SK-N-MC (cell line): ENCODE measurements around the gene ESPL1.

Experiments
- DNase-seq: peaks from one replicate; pipeline ENCODE4 v3.0.0-alpha.2; 2011; ENCODE audit warnings: low read depth, low spot score
- H3K27ac ChIP-seq: fragments of 200-600 bp; sonication (generic); 2 replicates; pipeline ENCODE4 v1.5.1; 2016; ENCODE audit warnings: mixed run types
- H3K36me3 ChIP-seq: fragments of 200-600 bp; sonication (generic); 2 replicates; pipeline ENCODE4 v1.6.1; 2017; ENCODE audit warnings: antibody characterized with exemption, low read length, mixed read lengths; ENCODE audit not compliant: insufficient read depth
- H3K4me3 ChIP-seq: fragments of 200-600 bp; sonication (generic); 2 replicates; pipeline ENCODE4 v1.5.1; 2016
- H3K9ac ChIP-seq: fragments of 200-600 bp; sonication (generic); 2 replicates; pipeline ENCODE4 v1.8.0; 2017; ENCODE audit warnings: mixed run types, mixed read lengths; ENCODE audit not compliant: insufficient read length
- H3K9me3 ChIP-seq: fragments of 200-600 bp; sonication (generic); 2 replicates; pipeline ENCODE4 v1.6.1; 2017; ENCODE audit warnings: low read depth, mild to moderate bottlenecking, antibody characterized with exemption, low read length, moderate library complexity, mixed read lengths
- EZH2 ChIP-seq: fragments of 200-600 bp; sonication (generic); IDR thresholded peaks from one replicate; pipeline ENCODE4 v1.6.1; 2017; ENCODE audit warnings: antibody characterized with exemption
- FOXP2 ChIP-seq: optimal IDR thresholded peaks from 2 replicates; pipeline ENCODE3; 2011; ENCODE audit warnings: mild to moderate bottlenecking, moderate library complexity; ENCODE audit not compliant: insufficient read depth; ENCODE audit errors: extremely low read length, control extremely low read depth
- POLR2AphosphoS5 ChIP-seq: IDR thresholded peaks from 2 replicates; pipeline ENCODE4 v1.6.1; 2012; ENCODE audit warnings: mild to moderate bottlenecking, low read depth, low read length, borderline replicate concordance

ESPL1 gene

GRCh38 chr12:53245286-53245685 lies 22.8 kb upstream of the ESPL1 start:
- no peaks in the 10 kb centered on the region for H3K36me3 ChIP-seq
- H3K9me3 ChIP-seq: no peaks in the 10 kb centered on the region
- H3K9ac ChIP-seq: no peak overlapping the region
- no peak for DNase-seq
- no peak overlapping the region for H3K4me3 ChIP-seq
- TF ChIP-seq POLR2AphosphoS5: no peak
- TF ChIP-seq FOXP2: no peak
- TF ChIP-seq EZH2: no peak
- no peak overlapping the region for H3K27ac ChIP-seq

DNA sequence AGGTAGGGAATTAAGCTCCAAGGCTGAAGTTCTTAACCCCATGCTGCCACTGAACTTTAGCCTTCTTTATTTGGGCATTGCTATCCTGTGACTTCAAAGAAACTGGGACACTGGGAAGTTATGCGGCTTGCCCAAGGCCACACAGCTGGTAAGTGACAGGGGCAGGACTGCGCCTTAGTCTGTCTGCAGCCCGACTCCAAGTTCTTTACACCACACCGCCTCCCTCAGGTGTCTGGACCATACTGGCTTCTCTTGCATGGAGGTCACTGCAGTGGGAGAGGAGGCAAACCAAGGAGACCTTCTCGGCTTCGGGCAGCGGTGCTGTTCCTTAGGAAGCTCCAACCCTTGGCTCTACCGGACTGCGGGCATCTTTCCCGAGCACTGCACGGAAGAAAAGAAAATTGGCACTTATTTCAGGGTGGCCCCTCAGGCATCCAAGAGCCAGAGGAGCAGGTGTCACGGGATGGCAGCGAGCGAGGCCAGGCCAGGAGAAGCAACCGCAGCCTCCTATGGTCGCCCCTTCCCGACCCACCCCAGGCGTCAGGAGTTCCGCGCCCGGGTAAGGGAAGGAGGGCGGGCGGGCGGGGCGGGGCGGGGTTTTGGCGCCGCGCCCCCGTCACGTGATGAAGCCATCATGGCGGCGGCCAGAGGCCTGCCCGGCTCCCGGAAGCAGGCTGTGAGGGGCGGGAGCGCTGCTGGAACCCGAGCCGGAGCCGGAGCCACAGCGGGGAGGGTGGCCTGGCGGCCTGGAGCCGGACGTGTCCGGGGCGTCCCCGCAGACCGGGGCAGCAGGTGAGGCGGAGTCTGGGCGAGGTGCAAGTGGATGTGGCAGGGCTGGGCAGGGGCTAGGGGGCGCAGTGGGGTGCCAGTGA lies 16.4 kb upstream of the ESPL1 start:
- H3K36me3 ChIP-seq: peaks cover 5% of the 10 kb centered on the region; the same call in 1 of the 2 replicates
- no peaks in the 10 kb centered on the region for H3K9me3 ChIP-seq
- TF ChIP-seq POLR2AphosphoS5 (peak; percentile 75), FOXP2 (peak; percentile 55), EZH2 (no peak)
- DNase-seq: no peak
- peak overlapping the region; percentile 87 for H3K9ac ChIP-seq
- no peak overlapping the region for H3K27ac ChIP-seq
- peak overlapping the region; percentile 97 for H3K4me3 ChIP-seq

DNA sequence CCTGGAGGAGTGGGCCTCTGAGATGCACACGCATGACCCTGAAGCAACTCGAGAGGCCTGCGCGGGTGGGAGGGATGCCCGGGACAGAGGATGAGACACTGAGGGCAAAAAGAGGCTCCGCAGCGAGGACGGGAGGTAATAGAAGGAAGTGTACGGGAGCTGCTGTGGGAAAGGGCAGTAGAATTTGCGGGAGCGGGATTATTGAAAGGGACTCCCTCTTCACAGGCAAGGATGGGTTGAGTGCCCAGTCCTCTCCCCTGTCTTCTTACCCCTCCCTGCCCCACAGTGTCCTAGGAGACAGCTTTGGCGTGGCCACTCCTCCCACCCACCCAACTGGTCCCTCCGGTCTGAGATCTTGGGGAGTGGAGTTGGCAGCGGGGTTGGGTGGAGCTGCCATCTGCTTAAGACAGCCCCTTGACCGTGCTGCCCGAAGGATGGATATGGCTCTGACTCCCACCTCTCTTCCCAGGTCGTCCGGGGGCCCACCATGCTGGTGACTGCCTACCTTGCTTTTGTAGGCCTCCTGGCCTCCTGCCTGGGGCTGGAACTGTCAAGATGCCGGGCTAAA lies 15.7 kb upstream of the ESPL1 start:
- H3K27ac ChIP-seq: no peak overlapping the region

DNA sequence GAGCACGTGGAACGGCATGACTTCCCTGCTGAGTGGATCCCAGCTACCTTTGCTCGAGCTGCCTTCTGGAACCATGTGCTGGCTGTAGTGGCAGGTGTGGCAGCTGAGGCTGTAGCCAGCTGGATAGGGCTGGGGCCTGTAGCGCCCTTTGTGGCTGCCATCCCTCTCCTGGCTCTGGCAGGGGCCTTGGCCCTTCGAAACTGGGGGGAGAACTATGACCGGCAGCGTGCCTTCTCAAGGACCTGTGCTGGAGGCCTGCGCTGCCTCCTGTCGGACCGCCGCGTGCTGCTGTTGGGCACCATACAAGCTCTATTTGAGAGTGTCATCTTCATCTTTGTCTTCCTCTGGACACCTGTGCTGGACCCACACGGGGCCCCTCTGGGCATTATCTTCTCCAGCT lies 14.8 kb upstream of the ESPL1 start:
- Histone ChIP-seq H3K36me3 (peaks cover 5% of the 10 kb centered on the region; the same call in 1 of the 2 replicates), H3K9ac (no peak overlapping the region), H3K9me3 (no peaks in the 10 kb centered on the region), H3K4me3 (peak overlapping the region; percentile 97; the same call in 1 of the 2 replicates), H3K27ac (no peak overlapping the region)
- no peak for DNase-seq
- no peak for TF ChIP-seq POLR2AphosphoS5
- no peak for TF ChIP-seq FOXP2
- no peak for TF ChIP-seq EZH2

More for the DNA sequence above, 15.7 kb upstream of the ESPL1 start:
- no peak for DNase-seq
- H3K9ac ChIP-seq: peak overlapping the region; percentile 87
- no peaks in the 10 kb centered on the region for H3K9me3 ChIP-seq
- peak overlapping the region; percentile 97 for H3K4me3 ChIP-seq
- TF ChIP-seq EZH2: no peak
- peaks cover 5% of the 10 kb centered on the region; the same call in 1 of the 2 replicates for H3K36me3 ChIP-seq

GRCh38 chr12:53254816-53255545 lies 13.1 kb upstream of the ESPL1 start:
- H3K36me3 ChIP-seq: peaks cover 5% of the 10 kb centered on the region; the same call in 1 of the 2 replicates

DNA sequence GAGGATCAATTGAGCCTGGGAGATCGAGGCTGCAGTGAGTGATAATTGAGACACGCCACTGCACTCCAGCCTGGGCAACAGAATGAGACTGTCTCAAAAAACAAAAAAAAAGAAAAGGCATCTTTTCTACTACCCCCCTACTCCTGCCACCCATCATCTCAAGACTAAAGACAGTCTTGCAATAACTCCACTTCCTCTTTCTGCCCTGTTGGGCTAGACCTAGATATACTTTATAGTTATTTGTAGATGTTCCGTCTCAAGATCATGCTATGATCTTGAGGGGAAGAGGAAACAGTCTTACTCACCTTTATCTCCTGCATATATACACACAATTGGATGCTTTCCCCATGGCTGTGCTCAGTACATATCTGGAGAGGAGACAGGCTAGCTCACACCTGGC lies 12.1 kb upstream of the ESPL1 start:
- Histone ChIP-seq H3K4me3 (no peak overlapping the region), H3K27ac (no peak overlapping the region), H3K9ac (no peak overlapping the region), H3K9me3 (no peaks in the 10 kb centered on the region), H3K36me3 (peaks cover 5% of the 10 kb centered on the region; the same call in 1 of the 2 replicates)
- DNase-seq: no peak
- TF ChIP-seq FOXP2: no peak
- TF ChIP-seq EZH2: no peak
- TF ChIP-seq POLR2AphosphoS5: no peak

More at GRCh38 chr12:53254816-53255545, 13.1 kb upstream of the ESPL1 start:
- TF ChIP-seq FOXP2 (no peak), POLR2AphosphoS5 (no peak), EZH2 (no peak)
- Histone ChIP-seq H3K9ac (no peak overlapping the region), H3K4me3 (no peak overlapping the region), H3K27ac (no peak overlapping the region), H3K9me3 (no peaks in the 10 kb centered on the region)
- DNase-seq: no peak

GRCh38 chr12:53258541-53259539 lies 9.3 kb upstream of the ESPL1 start:
- Histone ChIP-seq H3K36me3 (no peaks in the 10 kb centered on the region), H3K9me3 (no peaks in the 10 kb centered on the region), H3K27ac (no peak overlapping the region), H3K4me3 (no peak overlapping the region), H3K9ac (no peak overlapping the region)
- DNase-seq: no peak
- TF ChIP-seq EZH2: no peak
- TF ChIP-seq FOXP2: no peak
- TF ChIP-seq POLR2AphosphoS5: no peak

- Histone ChIP-seq H3K27ac (no peak overlapping the region), H3K9ac (no peak overlapping the region), H3K4me3 (no peak overlapping the region), H3K9me3 (no peaks in the 10 kb centered on the region), H3K36me3 (no peaks in the 10 kb centered on the region)
- no peak for DNase-seq
- TF ChIP-seq EZH2: no peak
These were observed 8.2 kb upstream of the ESPL1 start for GRCh38 chr12:53259891-53260290.
